Astrocyte (in vitro differentiated cells and primary cell): ENCODE results near the gene FBXL14. TPM values are rescaled to one million over a fixed set of nuclear protein-coding genes. Genes with fewer than 3 reads are reported as not detected.

Experiments
- DNase-seq: peaks from one replicate; pipeline ENCODE4 v3.0.0-alpha.2; 2010; ENCODE audit warnings: low read depth
- FAIRE-seq: peaks from 2 replicates; lab custom pipeline; 2011; peaks lifted over from hg19 to GRCh38; lab: Jason Lieb, UNC
- H2AFZ ChIP-seq: 2 replicates; pipeline ENCODE4 v1.6.0; 2012; ENCODE audit warnings: low read depth, low read length, inconsistent platforms
- H3K27ac ChIP-seq: 2 replicates; pipeline ENCODE4 v1.5.1; 2011; ENCODE audit warnings: low read depth, low read length, inconsistent platforms
- H3K27me3 ChIP-seq: 2 replicates; pipeline ENCODE4 v1.6.0; 2011; ENCODE audit warnings: low read length, inconsistent platforms; ENCODE audit not compliant: insufficient read depth
- H3K36me3 ChIP-seq: 2 replicates; pipeline ENCODE4 v1.5.1; 2011; ENCODE audit warnings: low read length, inconsistent platforms; ENCODE audit not compliant: insufficient read depth
- H3K4me1 ChIP-seq: 2 replicates; pipeline ENCODE4 v1.5.1; 2011; ENCODE audit warnings: low read length, inconsistent platforms; ENCODE audit not compliant: insufficient read depth
- H3K4me2 ChIP-seq: 2 replicates; pipeline ENCODE4 v1.6.0; 2012; ENCODE audit warnings: low read length, inconsistent platforms
- H3K4me3 ChIP-seq: 2 replicates; pipeline ENCODE4 v1.5.1; 2011; ENCODE audit warnings: low read depth, mild to moderate bottlenecking, low read length, inconsistent platforms; ENCODE audit not compliant: insufficient read depth
- H3K79me2 ChIP-seq: 2 replicates; pipeline ENCODE4 v1.6.0; 2012; ENCODE audit warnings: mild to moderate bottlenecking, low read length, inconsistent platforms; ENCODE audit not compliant: insufficient read depth
- H3K9ac ChIP-seq: 2 replicates; pipeline ENCODE4 v1.6.0; 2012; ENCODE audit warnings: mild to moderate bottlenecking, low read length, inconsistent platforms
- H3K9me3 ChIP-seq: 2 replicates; pipeline ENCODE4 v1.5.1; 2012; ENCODE audit warnings: low read depth, mild to moderate bottlenecking, low read length, inconsistent platforms; ENCODE audit not compliant: insufficient read depth
- H4K20me1 ChIP-seq: 2 replicates; pipeline ENCODE4 v1.6.0; 2012; ENCODE audit warnings: low read length, inconsistent platforms; ENCODE audit not compliant: insufficient read depth
- H3K27ac Mint-ChIP-seq: one replicate; pipeline ENCODE4 v1.8.0; 2021; ENCODE audit warnings: mild to moderate bottlenecking, mixed read lengths; ENCODE audit not compliant: unreplicated experiment
- H3K27me3 Mint-ChIP-seq: one replicate; pipeline ENCODE4 v1.8.0; 2021; ENCODE audit warnings: low read depth, mixed read lengths; ENCODE audit not compliant: unreplicated experiment
- H3K36me3 Mint-ChIP-seq: one replicate; pipeline ENCODE4 v1.8.0; 2021; ENCODE audit warnings: low read depth, mixed read lengths; ENCODE audit not compliant: unreplicated experiment
- H3K4me1 Mint-ChIP-seq: one replicate; pipeline ENCODE4 v1.8.0; 2021; ENCODE audit warnings: low read depth, mixed read lengths; ENCODE audit not compliant: unreplicated experiment
- H3K4me3 Mint-ChIP-seq: one replicate; pipeline ENCODE4 v1.8.0; 2021; ENCODE audit warnings: mild to moderate bottlenecking, moderate library complexity, mixed read lengths; ENCODE audit not compliant: unreplicated experiment
- H3K9me3 Mint-ChIP-seq: one replicate; pipeline ENCODE4 v1.8.0; 2021; ENCODE audit warnings: mild to moderate bottlenecking, mixed read lengths; ENCODE audit not compliant: unreplicated experiment
- CTCF ChIP-seq: IDR thresholded peaks from 2 replicates; pipeline ENCODE4 v1.5.1; 2011; ENCODE audit warnings: low read depth, mild to moderate bottlenecking, inconsistent platforms, low read length, moderate library complexity; ENCODE audit not compliant: insufficient read depth
- EZH2 ChIP-seq: IDR thresholded peaks from 2 replicates; pipeline ENCODE4 v1.6.1; 2012; ENCODE audit warnings: mild to moderate bottlenecking, low read length, inconsistent platforms; ENCODE audit not compliant: insufficient read depth
- total RNA-seq: library from RNA; stranded (reverse); gene quantifications from 2 replicates; pipeline ENCODE4 v1.2.1, GENCODE V29; 2021

FBXL14 gene
- total RNA-seq, 1 donor from 2014 or later, result 9.2 TPM

GRCh38 chr12:1608713-1609119, 14.3 kb upstream of the FBXL14 start:
- Mint-ChIP-seq H3K36me3 (no peaks in the 10 kb centered on the region), H3K27me3 (no peaks in the 10 kb centered on the region), H3K27ac (peak overlapping the region; percentile 74), H3K4me3 (no peak overlapping the region), H3K4me1 (peaks cover 30% of the 10 kb centered on the region), H3K9me3 (no peaks in the 10 kb centered on the region)
- no peaks in the 10 kb centered on the region for H3K36me3 ChIP-seq
- no peaks in the 10 kb centered on the region for H3K27me3 ChIP-seq
- H3K4me3 ChIP-seq, result no peak overlapping the region
- no peak for DNase-seq
- H4K20me1 ChIP-seq, result peaks cover 23% of the 10 kb centered on the region
- no peak overlapping the region for H2AFZ ChIP-seq
- H3K4me1 ChIP-seq, result peaks cover 30% of the 10 kb centered on the region
- H3K9me3 ChIP-seq, result no peaks in the 10 kb centered on the region
- no peak overlapping the region for H3K4me2 ChIP-seq
- H3K27ac ChIP-seq, result no peak overlapping the region
- no peak for TF ChIP-seq EZH2
- no peak for TF ChIP-seq CTCF
- H3K79me2 ChIP-seq, result peaks cover 13% of the 10 kb centered on the region
- FAIRE-seq, result no peak
- H3K9ac ChIP-seq, result no peak overlapping the region

DNA sequence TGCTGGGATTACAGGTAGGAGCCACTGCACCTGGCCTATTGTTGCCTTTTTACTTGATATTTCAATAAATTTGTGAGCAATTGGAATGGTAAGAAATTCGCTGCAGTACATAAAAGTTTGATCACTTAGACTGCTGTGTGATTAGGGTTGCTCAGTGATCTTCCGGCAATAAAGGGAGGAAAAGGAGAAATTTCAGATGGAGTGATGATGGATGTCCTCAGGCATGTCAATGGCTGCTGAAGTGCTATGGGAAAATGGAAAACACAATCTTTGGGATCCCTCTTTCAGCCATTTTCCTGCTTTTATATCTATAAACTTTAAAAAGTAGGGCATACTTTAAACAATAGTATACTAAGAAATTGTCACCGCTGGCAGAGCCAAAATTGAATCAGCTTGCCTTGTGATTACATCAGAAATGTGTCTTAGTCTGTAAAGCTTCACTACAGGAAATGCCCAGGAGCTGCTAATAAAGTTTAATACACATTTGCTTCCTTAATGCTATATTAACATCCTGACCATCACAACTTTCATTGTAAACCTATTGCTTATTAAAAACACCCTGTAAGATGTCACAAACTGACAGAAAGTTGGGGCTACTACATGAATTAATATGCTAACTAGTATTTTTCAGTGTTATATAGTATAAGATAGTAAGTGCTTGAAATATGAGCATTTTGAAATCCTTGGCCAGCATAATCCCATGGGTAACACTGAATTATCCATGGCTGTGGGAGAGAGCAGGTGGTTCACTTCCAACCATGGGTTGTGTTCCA, 13.7 kb upstream of the FBXL14 start:
- Histone ChIP-seq H3K27ac (no peak overlapping the region), H3K4me2 (no peak overlapping the region), H3K36me3 (no peaks in the 10 kb centered on the region), H4K20me1 (peaks cover 22% of the 10 kb centered on the region), H2AFZ (no peak overlapping the region), H3K4me3 (no peak overlapping the region), H3K4me1 (peaks cover 30% of the 10 kb centered on the region), H3K79me2 (peaks cover 17% of the 10 kb centered on the region), H3K9me3 (no peaks in the 10 kb centered on the region), H3K27me3 (no peaks in the 10 kb centered on the region), H3K9ac (no peak overlapping the region)
- H3K4me1 Mint-ChIP-seq, result peaks cover 30% of the 10 kb centered on the region
- DNase-seq (no peak), FAIRE-seq (no peak)
- no peaks in the 10 kb centered on the region for H3K36me3 Mint-ChIP-seq
- no peaks in the 10 kb centered on the region for H3K9me3 Mint-ChIP-seq
- H3K27me3 Mint-ChIP-seq, result no peaks in the 10 kb centered on the region
- no peak overlapping the region for H3K4me3 Mint-ChIP-seq
- no peak for TF ChIP-seq CTCF
- TF ChIP-seq EZH2, result no peak
- H3K27ac Mint-ChIP-seq, result peak overlapping the region; percentile 74
